A172 (cell line): Measurements from ENCODE around the gene APLP1. TPM values are rescaled to one million over a fixed set of nuclear protein-coding genes. Genes with fewer than 3 reads are reported as not detected.
A peak's percentile ranks its signal among the peaks of the same experiment; 100 is the strongest.

Source experiments
- DNase-seq: peaks from one replicate; pipeline ENCODE4 v3.0.0-alpha.2; 2015; ENCODE audit warnings: low spot score
- total RNA-seq: library from RNA; depleted of rRNA; stranded (reverse); fragments of >200 nt; shearing (Covaris generic); gene quantifications from 2 replicates; pipeline ENCODE4 v1.2.3, GENCODE V29; 2014

Gene APLP1
- total RNA-seq, 1 experiment from 2014 or later, result 52.5 TPM

DNA sequence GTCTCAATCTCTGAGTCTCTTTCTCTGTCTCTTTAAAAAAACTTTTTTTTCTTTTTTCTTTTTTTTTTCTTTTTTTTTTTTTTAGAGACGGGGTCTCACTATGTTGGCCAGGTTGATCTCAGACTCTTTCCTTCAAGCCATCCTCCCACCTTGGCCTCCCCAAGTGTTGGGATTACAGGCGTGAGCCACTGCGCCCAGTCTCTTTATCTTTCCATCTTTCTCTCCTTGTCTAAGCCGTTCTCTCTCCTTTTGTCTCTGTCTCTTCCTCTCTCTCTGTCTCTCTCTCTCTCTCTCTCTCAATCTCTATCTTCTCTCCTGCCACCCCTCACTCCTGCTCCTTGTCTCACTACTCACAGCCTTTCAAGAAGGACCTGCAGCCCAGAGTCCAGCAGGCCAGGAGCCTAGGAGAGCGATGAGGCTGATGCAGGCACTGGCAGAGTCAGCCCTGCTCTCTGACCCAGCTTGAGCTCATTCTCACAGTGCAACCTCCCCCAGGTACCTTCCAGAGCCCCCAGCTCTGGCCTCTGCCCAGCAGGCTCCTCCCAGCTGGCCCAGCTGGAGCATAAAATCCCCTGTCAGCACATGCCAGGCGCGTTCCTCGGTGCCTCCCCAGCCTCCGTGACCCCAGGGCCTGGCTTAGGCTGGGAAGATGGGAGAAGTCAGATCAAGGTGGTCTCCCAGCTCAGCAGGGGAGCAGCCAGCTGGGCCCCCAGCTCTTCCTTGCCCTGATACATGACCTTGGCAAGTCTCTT lies 16.2 kb upstream of the APLP1 start, which contains the start of gene NPHS1:
TSS of gene NPHS1 (minus strand) at position 476 of the 752 bp plus-strand sequence. CDS start 667 bp downstream, outside the sequence.
- DNase-seq, result no peak

DNA sequence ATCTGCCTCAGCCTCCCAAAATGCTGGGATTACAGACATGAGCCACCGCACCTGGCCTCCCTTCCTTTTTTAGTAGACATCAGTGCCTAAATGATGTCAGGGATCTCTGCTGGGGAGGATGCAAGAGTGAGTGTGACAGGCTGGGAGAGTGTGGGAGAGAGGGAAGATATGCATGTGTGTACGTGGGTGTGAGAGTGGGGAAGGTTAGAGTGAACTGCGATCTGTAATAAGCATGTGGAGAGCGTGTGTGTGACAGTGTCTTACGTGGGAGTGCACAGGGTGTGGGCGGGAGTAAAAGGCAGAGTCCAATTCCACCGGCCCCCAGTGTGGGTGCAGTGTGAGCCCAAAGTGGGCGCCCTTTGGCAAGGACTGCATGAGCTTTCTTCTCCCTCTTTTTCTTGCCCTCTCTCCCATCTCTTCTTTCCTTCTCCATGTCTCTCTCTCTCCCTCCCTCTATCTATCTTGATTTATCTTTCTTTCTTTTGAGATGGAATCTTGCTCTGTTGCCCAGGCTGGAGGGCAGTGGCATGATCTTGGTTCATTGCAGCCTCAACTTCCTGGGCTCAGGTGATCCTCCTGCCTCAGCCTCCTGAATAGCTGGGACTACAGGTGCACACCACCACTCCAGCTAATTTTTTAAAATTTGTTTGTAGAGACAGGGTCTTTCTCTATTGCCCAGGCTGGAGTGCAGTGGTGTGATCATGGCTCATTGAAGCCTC lies 15.2 kb upstream of the APLP1 start:
- no peak for DNase-seq

DNA sequence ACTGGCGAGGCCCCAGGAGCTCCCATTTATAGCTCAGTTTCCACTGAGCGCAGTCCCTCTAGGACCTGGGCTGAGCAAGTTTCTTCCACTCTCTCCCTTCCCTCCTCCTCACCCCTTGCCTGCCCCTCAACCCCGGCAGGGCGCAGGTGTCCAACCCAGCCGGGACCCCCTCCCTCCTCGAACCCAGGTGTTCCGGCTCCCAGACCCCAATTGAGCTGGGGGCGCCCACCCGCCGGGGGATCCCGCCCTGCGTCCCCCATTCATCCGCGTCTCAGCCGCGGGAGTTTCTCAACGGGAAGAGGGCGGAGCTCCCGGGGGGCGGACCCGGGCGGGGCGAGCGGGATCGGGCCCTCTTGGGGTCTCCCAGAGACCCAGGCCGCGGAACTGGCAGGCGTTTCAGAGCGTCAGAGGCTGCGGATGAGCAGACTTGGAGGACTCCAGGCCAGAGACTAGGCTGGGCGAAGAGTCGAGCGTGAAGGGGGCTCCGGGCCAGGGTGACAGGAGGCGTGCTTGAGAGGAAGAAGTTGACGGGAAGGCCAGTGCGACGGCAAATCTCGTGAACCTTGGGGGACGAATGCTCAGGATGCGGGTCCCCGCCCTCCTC lies 11.7 kb upstream of the APLP1 start, which contains the start of gene KIRREL2:
TSS of gene KIRREL2 (plus strand) at position 366 of the 604 bp plus-strand sequence. CDS start at position 575, 209 bp downstream.
- no peak for DNase-seq

DNA sequence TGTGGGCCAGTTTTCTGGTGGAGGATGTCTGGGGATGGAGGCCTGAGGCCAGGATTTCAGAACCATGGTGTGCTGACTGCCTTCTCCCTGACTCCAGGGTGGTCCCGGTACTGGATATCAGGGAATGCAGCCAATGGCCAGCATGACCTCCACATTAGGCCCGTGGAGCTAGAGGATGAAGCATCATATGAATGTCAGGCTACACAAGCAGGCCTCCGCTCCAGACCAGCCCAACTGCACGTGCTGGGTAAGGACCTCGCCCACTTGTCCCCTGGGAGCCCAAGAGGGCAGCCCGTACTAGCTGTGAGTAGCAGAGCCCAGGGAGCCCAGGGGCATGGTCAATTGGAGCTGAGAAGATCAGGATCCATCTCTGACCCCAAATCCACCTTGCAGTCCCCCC lies 10.1 kb upstream of the APLP1 start:
- DNase-seq, result no peak

DNA sequence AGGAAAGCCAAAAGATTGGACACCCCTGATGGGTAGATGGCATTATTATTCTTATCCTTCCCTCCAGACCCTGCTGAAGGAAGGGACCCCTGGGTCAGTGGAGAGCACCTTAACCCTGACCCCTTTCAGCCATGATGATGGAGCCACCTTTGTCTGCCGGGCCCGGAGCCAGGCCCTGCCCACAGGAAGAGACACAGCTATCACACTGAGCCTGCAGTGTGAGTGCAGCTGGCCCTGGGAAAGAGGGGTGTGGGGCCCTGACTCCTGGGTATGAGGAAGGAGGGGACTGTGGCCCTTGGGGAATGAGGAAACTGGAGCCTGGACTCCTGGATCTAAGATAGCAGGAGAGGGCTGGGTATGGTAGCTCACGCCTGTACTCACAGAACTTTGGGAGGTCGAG lies 9.0 kb upstream of the APLP1 start:
- no peak for DNase-seq

DNA sequence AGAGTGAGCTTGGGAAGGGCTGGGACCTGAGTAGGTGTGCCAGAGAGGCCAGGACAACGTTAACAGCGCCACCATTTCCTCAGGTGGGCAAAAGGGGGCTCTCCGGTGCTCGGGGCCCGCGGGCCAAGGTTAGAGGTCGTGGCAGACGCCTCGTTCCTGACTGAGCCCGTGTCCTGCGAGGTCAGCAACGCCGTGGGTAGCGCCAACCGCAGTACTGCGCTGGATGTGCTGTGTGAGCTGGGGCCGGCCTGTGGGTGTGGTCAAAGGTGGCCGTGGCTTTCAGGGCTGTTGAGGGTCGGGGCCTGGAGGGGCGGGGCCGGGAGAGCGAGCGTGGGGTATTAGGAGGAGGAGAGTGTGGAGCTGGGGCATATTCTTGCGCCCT lies 7.9 kb upstream of the APLP1 start:
- no peak for DNase-seq

DNA sequence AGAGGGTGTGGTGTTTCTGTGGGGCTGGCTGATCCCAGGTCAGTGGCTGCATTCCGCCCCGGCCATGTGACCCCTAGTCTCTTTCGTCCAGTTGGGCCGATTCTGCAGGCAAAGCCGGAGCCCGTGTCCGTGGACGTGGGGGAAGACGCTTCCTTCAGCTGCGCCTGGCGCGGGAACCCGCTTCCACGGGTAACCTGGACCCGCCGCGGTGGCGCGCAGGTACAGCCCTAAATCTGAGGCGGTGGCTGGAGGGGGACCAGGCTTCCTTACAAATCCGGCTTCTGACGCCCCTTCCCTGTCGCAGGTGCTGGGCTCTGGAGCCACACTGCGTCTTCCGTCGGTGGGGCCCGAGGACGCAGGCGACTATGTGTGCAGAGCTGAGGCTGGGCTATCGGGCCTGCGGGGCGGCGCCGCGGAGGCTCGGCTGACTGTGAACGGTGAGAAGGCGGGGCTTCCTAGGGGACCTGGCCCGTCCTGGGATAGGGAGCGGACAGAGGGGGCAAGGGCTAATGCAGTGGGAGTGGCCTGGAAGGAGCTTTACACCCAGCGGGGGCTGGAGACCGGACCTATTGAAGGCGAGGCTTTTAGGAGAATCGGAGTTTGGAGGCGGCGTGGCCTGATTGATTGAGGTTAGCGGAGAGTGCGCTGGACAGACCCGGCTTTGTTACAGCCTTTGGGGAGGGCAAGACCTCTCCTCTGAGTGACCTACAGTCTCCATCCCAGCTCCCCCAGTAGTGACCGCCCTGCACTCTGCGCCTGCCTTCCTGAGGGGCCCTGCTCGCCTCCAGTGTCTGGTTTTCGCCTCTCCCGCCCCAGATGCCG lies 7.3 kb upstream of the APLP1 start:
- DNase-seq, result no peak

DNA sequence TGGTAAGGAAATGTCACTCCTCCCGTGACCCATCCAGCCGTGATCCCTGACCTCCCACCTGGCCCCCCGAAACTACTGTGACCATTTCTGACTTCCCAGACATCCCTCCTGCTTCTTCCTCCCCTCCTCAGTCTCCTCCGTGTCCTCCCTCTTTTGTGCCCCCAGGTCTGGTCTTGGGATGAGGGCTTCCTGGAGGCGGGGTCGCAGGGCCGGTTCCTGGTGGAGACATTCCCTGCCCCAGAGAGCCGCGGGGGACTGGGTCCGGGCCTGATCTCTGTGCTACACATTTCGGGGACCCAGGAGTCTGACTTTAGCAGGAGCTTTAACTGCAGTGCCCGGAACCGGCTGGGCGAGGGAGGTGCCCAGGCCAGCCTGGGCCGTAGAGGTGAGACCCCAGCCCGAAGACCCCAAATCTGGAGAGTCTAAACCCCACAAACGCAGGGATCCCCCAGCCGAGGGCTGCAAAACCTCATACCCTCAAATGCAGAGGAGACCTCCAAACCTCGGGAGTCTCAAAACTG lies 6.7 kb upstream of the APLP1 start:
- no peak for DNase-seq

DNA sequence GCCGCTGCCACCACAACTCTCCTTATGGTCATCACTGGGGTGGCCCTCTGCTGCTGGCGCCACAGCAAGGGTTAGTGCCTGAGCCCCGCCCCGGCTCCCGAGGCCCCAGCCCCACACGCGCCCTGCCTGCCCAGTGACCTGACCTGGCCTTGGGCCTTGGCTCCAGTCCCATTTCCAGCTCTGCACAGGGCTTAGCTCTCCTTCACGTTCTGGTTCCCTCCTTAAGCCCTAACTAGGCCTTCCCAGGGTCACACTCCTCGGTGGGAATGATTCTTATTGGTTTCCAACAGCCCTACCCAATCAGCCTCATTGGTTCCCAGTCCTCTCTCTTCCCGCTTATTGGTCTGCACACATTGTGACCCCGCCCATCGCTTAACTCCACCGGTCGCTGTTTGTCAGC lies 5.8 kb upstream of the APLP1 start:
- no peak for DNase-seq

DNA sequence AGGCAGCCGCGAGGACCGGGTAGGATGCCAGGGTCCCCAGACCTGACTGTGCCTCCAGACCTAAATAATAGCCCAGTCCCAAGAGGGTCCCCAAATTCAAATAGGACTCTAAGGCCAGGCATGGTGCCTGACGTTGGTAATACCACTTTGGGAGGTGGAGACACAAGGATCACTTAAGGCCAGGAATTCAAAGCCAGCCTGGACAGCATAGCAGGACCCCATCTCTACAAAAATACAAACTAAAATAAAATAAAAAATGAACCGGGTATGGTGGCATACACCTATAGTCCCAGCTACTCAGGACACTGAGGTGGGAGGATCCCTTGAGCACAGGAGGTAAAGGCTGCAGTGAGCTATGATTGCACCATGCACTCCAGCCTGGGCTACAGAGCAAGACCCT lies 5.4 kb upstream of the APLP1 start:
- DNase-seq, result no peak

DNA sequence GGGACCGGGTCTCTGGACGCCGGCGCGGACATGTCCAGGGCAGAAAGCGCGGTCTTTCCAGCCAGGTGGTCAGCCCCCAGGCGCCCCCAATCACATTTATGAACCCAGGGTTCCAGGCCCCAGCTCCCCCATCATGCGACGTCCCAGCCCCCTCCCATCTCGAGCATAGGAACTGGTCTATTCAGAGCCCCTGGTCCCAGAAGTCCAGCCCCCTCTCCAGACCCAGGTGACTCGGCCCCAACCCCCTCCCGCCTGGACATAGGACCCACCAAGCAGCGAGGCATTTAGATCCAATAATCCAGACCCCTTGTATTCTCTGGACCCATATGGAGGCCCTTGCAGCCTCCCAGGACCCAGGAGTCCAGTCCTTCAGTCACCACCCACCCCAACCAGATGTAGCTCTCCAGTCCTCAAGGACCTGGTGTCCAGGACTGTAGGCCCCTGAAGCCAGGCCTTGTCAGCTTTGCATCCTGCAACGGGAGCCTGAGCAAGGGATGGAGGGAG lies 501 bp downstream of the APLP1 start:
- no peak for DNase-seq

DNA sequence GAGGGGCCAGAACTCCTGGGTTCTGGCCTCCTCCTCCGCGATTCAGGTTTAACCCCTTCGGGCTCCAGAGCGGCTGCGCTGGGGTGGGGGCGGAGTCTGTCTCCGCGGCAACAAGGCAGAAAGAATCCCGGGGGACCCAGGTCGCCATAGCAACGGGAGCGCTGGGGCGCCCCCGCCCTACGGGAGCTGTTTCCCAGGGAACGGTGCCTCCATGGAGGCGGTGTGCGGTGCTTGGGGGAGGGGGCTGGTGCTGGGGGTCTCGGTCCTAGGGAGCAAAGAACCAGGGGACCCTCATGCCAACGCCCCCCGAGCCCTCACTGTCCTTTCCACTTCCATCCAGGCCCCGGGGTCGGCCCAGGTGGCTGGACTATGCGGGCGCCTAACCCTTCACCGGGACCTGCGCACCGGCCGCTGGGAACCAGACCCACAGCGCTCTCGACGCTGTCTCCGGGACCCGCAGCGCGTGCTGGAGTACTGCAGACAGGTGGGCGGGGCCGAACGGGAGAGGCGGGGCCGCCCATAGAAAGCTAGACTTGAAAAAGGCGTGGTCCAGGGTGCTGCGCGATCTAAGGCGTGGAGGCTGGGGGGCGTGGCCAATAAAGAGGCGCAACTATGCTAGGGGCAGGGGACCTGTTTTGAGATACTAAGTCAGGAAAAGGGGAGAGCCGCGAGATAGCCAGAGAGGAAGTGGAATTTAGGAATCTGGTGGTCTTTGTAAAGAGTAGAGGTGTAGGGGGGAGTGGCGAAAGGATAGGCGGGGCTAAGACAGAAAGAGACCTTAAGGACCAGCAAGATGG lies 1.2 kb downstream of the APLP1 start:
- peak; percentile 87 for DNase-seq

DNA sequence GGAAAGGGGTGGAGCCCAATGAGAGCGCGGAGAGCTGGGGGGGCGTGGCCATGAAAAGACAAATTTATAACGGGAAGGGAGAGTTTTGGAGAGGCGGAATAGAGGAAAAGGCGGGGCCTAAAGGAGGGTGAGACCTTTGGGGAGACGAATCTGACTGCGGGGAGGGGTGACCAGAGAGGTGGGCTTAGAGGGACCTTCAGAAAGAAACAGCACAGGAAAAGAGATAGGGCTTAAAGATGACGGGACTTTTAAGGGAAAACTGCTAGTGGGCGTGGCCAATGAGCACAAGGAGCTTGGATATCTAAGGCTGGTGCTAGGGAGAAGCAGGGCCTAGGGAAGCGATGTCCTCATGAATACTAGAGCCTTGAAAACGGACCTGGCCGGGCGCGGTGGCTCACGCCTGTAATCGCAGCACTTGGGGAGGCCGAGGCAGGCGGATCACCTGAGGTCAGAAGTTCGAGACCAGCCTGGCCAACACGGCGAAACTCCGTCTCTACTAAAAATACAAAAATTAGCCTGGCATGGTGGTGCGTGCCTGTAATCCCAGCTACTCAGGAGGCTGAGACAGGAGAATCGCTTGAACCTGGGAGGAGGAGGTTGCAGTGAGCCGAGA lies 1.9 kb downstream of the APLP1 start:
- DNase-seq, result peak; percentile 85

DNA sequence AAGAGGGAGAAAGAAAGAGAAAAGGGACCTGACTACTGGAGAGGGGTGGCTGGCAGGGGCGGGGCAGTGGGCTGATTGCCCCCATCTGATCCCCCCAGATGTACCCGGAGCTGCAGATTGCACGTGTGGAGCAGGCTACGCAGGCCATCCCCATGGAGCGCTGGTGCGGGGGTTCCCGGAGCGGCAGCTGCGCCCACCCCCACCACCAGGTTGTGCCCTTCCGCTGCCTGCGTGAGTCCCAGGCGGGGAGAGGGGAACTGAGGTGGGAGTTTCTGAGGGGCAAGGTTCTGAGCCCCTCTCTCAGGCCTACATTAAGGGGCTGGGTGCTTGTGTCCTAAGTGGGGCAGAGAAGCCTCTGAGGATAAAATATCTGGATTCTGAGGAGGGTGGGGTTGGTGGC lies 2.4 kb downstream of the APLP1 start:
- DNase-seq, result no peak

DNA sequence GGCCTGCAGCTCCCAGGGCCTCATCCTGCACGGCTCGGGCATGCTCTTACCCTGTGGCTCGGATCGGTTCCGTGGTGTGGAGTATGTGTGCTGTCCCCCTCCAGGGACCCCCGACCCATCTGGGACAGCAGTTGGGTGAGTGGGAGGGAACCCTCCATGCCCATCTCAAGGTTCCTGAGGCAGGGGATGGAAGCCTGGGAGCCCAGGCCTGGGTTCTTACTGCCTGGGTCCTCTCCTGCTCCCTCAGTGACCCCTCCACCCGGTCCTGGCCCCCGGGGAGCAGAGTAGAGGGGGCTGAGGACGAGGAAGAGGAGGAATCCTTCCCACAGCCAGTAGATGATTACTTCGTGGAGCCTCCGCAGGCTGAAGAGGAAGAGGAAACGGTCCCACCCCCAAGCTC lies 3.2 kb downstream of the APLP1 start:
- DNase-seq, result no peak

DNA sequence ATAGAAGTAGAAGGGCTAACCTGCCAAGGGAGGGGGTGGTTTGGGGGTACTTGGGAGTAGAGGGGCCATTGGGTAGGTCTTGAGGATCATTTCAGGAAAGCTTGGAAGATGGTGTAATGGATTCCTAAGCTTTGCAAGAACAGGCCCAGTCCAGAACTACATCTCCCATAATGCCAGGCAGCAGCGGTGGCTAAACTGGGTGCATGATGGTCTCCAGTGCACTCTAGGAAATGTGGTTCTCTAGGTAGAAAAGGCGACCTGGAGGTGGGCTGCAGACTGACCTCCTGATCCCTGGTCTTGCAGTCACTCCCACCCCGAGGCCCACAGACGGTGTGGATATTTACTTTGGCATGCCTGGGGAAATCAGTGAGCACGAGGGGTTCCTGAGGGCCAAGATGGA lies 3.8 kb downstream of the APLP1 start:
- no peak for DNase-seq

DNA sequence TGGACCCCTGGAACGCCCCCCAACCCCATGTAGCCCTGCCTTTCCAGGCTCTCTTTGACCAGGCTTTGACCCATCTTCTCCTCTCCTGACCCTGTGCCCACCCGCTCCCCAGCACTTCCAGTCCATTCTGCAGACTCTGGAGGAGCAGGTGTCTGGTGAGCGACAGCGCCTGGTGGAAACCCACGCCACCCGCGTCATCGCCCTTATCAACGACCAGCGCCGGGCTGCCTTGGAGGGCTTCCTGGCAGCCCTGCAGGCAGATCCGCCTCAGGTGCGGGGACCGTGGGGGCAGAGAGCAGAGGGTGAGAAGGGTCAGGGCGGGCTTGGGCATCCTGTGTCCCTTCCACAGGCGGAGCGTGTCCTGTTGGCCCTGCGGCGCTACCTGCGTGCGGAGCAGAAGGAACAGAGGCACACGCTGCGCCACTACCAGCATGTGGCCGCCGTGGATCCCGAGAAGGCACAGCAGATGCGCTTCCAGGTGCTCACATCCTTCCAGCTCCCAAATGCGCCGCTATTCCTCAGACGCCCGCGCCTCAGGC lies 6.1 kb downstream of the APLP1 start:
- no peak for DNase-seq

DNA sequence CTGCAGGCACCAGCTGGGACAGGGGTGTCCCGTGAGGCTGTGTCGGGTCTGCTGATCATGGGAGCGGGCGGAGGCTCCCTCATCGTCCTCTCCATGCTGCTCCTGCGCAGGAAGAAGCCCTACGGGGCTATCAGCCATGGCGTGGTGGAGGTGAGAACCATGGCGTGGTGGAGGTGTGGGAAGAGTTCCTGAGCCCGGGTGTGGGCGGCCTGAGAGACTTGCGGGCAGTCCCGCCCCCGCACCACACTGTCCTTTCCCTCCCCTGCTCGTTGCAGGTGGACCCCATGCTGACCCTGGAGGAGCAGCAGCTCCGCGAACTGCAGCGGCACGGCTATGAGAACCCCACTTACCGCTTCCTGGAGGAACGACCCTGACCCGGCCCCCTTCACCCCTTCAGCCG lies 10.7 kb downstream of the APLP1 start:
- DNase-seq, result no peak

DNA sequence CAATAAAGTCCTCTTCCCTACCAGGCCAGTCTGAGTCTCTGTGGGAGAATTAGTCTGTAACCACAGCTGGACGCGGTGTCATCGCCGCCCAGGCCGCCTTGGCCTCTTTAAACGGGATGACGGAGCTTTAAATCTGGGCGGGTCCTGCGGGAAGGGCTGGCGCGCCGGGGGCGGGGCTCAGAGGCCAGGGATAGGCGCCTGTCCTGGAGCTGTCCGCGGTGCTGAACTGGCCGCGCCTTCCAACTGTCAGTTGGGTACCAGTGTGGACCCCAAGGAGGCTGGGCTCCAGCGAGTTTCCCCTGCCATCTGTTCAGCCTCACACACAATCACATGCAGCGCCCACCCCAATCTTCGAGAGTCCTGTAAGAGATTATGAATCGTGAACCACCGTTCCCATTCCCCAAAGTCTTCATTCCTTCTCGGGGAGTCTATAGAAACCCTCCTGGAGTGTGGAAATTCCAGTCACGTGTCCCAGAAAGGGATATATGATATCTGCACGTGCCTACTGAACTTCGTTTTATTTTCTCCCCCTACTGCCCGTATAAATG lies 11.5 kb downstream of the APLP1 start:
- peak; percentile 90 for DNase-seq
